Measurements from ENCODE around the gene MGAT1.

The MGAT1 gene

DNA sequence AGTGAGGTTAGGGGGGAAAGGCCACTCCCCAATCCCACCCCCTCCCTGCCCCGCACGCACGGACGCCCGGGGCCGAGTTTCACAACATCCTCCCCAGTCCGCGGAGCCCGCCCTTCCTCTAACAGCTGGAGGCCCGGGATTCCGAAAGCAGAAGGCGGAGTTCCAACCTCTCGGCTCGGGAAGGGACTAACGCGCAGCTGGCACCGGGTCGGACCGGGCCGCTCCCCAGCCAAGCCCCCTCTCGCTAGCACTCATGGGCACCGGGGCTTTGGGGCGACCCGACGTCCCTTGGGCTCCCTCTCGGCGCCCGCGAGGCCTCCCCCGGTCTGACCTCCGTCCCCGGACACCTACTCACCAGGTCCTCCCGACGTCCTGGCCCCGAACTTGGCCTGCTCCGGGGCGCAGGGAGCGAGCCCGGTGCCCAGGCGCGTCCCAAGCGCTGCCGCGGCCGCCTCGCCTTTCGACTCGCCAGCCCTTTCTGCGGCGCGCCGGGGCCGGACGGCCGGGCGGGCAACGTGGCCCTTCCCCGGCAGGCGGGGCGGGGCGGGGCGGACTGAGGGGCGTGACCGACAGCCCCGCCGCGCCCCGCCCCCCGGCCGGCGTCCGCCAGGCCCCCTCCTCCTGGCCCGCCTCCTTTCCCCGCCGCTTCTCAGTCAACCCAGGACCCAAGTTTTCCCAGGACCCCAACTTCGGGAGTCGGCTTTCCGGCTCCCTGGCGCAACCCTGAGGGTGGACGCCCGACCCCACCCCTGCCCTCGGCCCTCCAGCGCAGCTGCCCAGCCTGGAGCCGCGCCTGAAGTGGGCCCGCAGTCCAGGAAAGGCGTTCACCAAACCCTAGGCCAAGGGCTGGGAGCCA, at the start of gene MGAT1:
TSS of gene MGAT1 (minus strand) at position 482 of the 856 bp plus-strand sequence. CDS start 9,835 bp downstream, outside the sequence.
- Mint-ChIP-seq H3K4me3 (peak within 1 kb of the TSS; percentile 97), H3K9me3 (no peaks in the 10 kb centered on the region), H3K27me3 (no peaks in the 10 kb centered on the region), H3K27ac (peak within 1 kb of the TSS; percentile 61), H3K36me3 (peaks cover 10% of the 10 kb centered on the region), H3K4me1 (peaks cover 72% of the 10 kb centered on the region)
- ATAC-seq (ENCODE audit: low read depth) (peak; percentile 59), DNase-seq (ENCODE audit: low spot score in 2 of 2) (peak; percentile 68 to 79)

DNA sequence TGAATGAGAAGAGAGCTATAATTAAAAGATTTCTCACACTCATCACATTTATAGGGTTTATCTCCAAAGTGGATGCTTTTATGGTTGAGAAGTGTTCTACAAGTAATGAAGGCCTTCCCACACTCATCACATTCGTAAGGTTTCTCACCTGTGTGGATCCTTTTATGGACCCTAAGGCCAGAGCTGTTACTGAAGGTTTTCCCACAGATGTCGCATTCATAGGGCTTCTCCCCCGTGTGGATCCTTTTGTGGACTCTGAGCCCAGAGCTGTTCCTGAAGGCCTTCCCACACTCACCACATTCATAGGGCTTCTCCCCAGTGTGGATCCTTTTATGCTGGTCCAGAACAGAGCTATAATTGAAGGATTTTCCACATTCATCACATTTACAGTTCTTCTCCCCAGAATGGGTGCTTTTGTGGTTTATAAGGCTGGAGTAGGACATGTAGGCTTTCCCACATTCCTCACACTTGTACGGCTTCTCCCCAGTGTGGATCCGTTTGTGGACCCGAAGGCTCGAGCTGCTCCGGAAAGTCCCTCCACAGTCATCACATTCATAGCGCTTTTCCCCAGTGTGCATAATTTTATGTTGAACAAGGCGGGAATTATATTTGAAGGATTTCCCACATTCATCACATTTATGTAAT, 48.0 kb upstream of the MGAT1 start:
- Mint-ChIP-seq H3K9me3 (peaks cover 4% of the 10 kb centered on the region), H3K36me3 (peaks cover 61% of the 10 kb centered on the region), H3K27me3 (no peaks in the 10 kb centered on the region), H3K4me1 (peaks cover 25% of the 10 kb centered on the region), H3K4me3 (no peak overlapping the region), H3K27ac (no peak overlapping the region)
- DNase-seq (ENCODE audit: low spot score in 2 of 2) (no peak), ATAC-seq (ENCODE audit: low read depth) (no peak)

DNA sequence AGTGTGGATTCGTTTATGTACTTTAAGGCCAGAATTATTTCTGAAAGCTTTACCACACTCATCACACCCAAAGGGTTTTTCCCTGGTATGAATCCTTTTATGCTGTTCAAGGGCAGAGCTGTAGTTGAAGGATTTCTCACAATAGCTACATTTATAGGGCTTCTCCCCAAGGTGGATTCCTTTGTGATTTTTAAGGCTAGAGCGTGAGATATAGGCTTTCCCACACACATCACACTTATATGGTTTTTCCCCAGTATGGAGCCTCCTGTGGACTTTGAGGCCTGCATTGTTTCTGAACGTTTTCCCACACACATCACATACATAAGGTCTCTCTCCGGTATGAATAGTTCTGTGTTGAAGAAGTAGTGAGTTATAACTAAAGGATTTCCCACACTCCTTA, 47.2 kb upstream of the MGAT1 start:
- Mint-ChIP-seq H3K27me3 (no peaks in the 10 kb centered on the region), H3K4me1 (peaks cover 21% of the 10 kb centered on the region), H3K4me3 (no peak overlapping the region), H3K27ac (no peak overlapping the region), H3K36me3 (peaks cover 56% of the 10 kb centered on the region), H3K9me3 (peaks cover 4% of the 10 kb centered on the region)
- no peak for ATAC-seq (ENCODE audit: low read depth)
- DNase-seq (ENCODE audit: low spot score in 2 of 2) = no peak

- ATAC-seq (ENCODE audit: low read depth) (no peak), DNase-seq (ENCODE audit: low spot score in 2 of 2) (no peak)
- H3K27ac Mint-ChIP-seq = no peak overlapping the region
- no peaks in the 10 kb centered on the region for H3K27me3 Mint-ChIP-seq
- no peak overlapping the region for H3K4me3 Mint-ChIP-seq
- peaks cover 52% of the 10 kb centered on the region for H3K36me3 Mint-ChIP-seq
- peaks cover 4% of the 10 kb centered on the region for H3K9me3 Mint-ChIP-seq
- H3K4me1 Mint-ChIP-seq = peaks cover 16% of the 10 kb centered on the region
These were observed 46.3 kb upstream of the MGAT1 start for GRCh38 chr5:180848878-180849277.

- Mint-ChIP-seq H3K36me3 (peaks cover 52% of the 10 kb centered on the region), H3K4me1 (peaks cover 11% of the 10 kb centered on the region), H3K9me3 (peaks cover 4% of the 10 kb centered on the region), H3K27me3 (no peaks in the 10 kb centered on the region), H3K4me3 (no peak overlapping the region), H3K27ac (no peak overlapping the region)
- ATAC-seq (ENCODE audit: low read depth) (no peak), DNase-seq (ENCODE audit: low spot score in 2 of 2) (no peak)
These were observed 45.7 kb upstream of the MGAT1 start for GRCh38 chr5:180848265-180848664.

GRCh38 chr5:180847026-180847425, 44.4 kb upstream of the MGAT1 start:
- no peak for DNase-seq (ENCODE audit: low spot score in 2 of 2)
- peaks cover 49% of the 10 kb centered on the region for H3K36me3 Mint-ChIP-seq
- H3K27me3 Mint-ChIP-seq = no peaks in the 10 kb centered on the region
- peaks cover 7% of the 10 kb centered on the region for H3K4me1 Mint-ChIP-seq
- peaks cover 5% of the 10 kb centered on the region for H3K9me3 Mint-ChIP-seq
- ATAC-seq (ENCODE audit: low read depth) = no peak
- H3K4me3 Mint-ChIP-seq = no peak overlapping the region
- H3K27ac Mint-ChIP-seq = no peak overlapping the region

DNA sequence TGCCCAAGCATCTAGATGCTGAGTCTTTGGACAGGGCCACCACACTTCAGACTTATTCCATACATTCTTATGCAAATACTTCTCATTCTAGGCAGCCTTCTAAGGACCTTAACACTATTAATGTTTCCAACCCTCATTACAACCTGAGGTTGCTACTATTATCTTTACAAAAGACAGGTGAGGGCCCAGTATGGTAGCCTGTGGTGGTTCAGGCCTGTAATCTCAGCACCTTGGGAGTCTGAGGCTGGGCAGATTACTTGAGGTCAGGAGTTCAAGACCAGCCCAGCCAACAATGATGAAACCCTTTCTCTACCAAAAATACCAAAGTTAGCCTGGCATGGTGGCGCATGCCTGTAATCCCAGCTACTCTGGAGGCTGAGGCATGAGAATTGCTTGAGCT, 42.3 kb upstream of the MGAT1 start:
- H3K27ac Mint-ChIP-seq = no peak overlapping the region
- peaks cover 29% of the 10 kb centered on the region for H3K36me3 Mint-ChIP-seq
- H3K9me3 Mint-ChIP-seq = peaks cover 3% of the 10 kb centered on the region
- DNase-seq (ENCODE audit: low spot score in 2 of 2) (no peak), ATAC-seq (ENCODE audit: low read depth) (no peak)
- H3K4me1 Mint-ChIP-seq = peaks cover 4% of the 10 kb centered on the region
- no peak overlapping the region for H3K4me3 Mint-ChIP-seq
- H3K27me3 Mint-ChIP-seq = no peaks in the 10 kb centered on the region

DNA sequence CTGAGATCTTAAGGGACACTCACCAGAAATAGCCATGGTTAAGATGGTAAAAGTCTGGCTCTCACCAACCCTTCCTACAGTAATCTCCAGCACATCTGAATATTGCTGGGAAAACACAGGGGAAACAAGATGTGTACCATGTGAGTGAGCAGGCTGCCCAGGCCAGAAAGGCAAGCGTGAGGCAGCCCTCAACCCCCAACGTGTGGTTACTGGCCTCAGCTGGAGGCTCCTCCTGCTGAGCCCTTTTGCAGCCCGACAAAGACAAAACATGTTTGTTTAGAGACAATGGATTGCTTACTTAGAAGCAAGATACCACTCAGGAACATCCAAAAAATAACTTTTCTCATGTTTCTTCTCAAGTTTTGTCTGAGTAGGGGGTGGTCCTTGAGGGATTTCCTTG, 41.8 kb upstream of the MGAT1 start:
- Mint-ChIP-seq H3K27me3 (no peaks in the 10 kb centered on the region), H3K4me1 (peaks cover 4% of the 10 kb centered on the region), H3K36me3 (peaks cover 25% of the 10 kb centered on the region), H3K4me3 (no peak overlapping the region), H3K27ac (no peak overlapping the region), H3K9me3 (peaks cover 3% of the 10 kb centered on the region)
- ATAC-seq (ENCODE audit: low read depth) (no peak), DNase-seq (ENCODE audit: low spot score in 2 of 2) (no peak)

DNA sequence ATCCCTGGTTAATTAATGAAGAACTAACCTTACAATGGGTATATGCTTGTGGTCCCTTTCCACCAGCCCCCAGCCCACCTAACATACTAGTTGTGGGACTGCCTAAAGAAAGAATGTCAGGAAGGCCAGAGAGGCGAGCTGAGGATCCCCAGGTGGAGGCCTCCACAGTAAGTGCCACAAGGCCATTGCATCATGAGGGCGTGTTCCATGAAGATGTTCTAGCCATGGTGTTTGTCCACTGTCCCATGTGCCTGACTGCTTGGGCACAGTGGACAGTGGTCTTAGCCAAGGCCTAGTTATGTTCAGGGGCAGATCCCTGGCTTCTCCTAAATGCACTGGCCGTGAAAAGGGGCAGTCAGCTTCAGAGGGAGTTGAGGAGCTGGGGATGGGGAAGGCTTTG, 37.3 kb upstream of the MGAT1 start:
- ATAC-seq (ENCODE audit: low read depth) (no peak), DNase-seq (ENCODE audit: low spot score in 2 of 2) (no peak)
- Mint-ChIP-seq H3K27ac (no peak overlapping the region), H3K9me3 (peaks cover 6% of the 10 kb centered on the region), H3K4me1 (peaks cover 3% of the 10 kb centered on the region), H3K27me3 (no peaks in the 10 kb centered on the region), H3K36me3 (peaks cover 12% of the 10 kb centered on the region), H3K4me3 (no peak overlapping the region)

DNA sequence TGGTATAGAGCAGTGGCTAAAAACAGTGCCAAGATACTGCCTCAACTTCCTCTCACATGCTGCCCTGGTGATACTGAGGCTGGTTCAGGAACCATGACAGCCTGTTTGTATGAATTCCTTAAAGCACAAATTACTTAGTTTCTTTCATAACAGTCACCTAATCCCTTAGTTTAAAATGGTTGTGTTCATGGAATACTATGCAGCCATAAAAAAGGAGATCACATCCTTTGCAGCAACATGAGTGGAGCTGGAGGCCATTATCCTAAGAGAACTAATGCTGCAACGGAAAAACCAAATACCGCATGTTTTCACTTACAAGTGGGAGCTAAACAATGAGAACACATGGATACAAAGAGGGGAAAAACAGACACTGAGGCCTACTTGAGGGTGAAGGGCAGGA, 36.6 kb upstream of the MGAT1 start:
- DNase-seq (ENCODE audit: low spot score in 2 of 2) (no peak), ATAC-seq (ENCODE audit: low read depth) (no peak)
- H3K27ac Mint-ChIP-seq = no peak overlapping the region
- peaks cover 6% of the 10 kb centered on the region for H3K4me1 Mint-ChIP-seq
- peaks cover 14% of the 10 kb centered on the region for H3K36me3 Mint-ChIP-seq
- no peaks in the 10 kb centered on the region for H3K27me3 Mint-ChIP-seq
- peaks cover 6% of the 10 kb centered on the region for H3K9me3 Mint-ChIP-seq
- no peak overlapping the region for H3K4me3 Mint-ChIP-seq

- DNase-seq (ENCODE audit: low spot score in 2 of 2) (no peak), ATAC-seq (ENCODE audit: low read depth) (no peak)
- H3K27ac Mint-ChIP-seq = no peak overlapping the region
- H3K4me3 Mint-ChIP-seq = no peak overlapping the region
- peaks cover 6% of the 10 kb centered on the region for H3K9me3 Mint-ChIP-seq
- H3K27me3 Mint-ChIP-seq = no peaks in the 10 kb centered on the region
- H3K36me3 Mint-ChIP-seq = peaks cover 14% of the 10 kb centered on the region
- H3K4me1 Mint-ChIP-seq = peaks cover 17% of the 10 kb centered on the region
These were observed 34.9 kb upstream of the MGAT1 start for GRCh38 chr5:180837478-180837877.

DNA sequence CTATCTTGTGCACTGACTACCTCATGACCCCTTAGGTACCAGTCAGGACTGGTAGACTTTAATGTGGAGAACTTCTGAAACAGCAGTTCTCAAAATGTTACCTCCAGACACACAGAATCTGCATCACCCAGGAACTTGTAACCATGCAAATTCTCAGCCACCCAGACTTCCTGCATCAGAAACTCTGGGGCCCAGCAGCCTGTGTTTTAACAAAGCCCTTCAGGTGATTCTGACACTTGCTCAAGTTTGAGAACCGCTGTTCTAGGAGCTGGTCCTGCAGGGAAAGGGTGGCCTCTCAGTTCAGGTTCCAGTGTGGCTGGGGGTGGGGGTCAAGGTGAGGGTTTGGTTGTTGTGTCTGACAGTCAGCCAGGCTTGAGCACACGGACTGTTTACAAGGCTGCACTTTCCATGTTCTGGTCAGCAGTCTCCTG, 30.0 kb upstream of the MGAT1 start:
- peak overlapping the region; percentile 99 for H3K27ac Mint-ChIP-seq
- peaks cover 34% of the 10 kb centered on the region for H3K4me1 Mint-ChIP-seq
- ATAC-seq (ENCODE audit: low read depth) (peak; percentile 71), DNase-seq (ENCODE audit: low spot score in 2 of 2) (peak; percentile 53)
- peaks cover 3% of the 10 kb centered on the region for H3K9me3 Mint-ChIP-seq
- peak overlapping the region; percentile 100 for H3K4me3 Mint-ChIP-seq
- H3K27me3 Mint-ChIP-seq = no peaks in the 10 kb centered on the region
- H3K36me3 Mint-ChIP-seq = peaks cover 27% of the 10 kb centered on the region

GRCh38 chr5:180831139-180832093, 28.8 kb upstream of the MGAT1 start:
- Mint-ChIP-seq H3K36me3 (peaks cover 26% of the 10 kb centered on the region), H3K9me3 (peaks cover 3% of the 10 kb centered on the region), H3K4me3 (peak overlapping the region; percentile 100), H3K4me1 (peaks cover 34% of the 10 kb centered on the region), H3K27me3 (no peaks in the 10 kb centered on the region), H3K27ac (peak overlapping the region; percentile 99)
- ATAC-seq (ENCODE audit: low read depth) (peak; percentile 65), DNase-seq (ENCODE audit: low spot score in 2 of 2) (peak; percentile 71 to 81)
